Fibroblast of mammary gland (primary cell): ENCODE results near the gene MSH5.

ENCODE experiments used
- DNase-seq: peaks from one replicate; pipeline ENCODE4 v3.0.0-alpha.2; 2010; ENCODE audit warnings: low read depth
- H3K4me3 ChIP-seq: 2 replicates; pipeline ENCODE4 v1.5.1; 2011; ENCODE audit warnings: low read depth, mild to moderate bottlenecking, low read length, moderate library complexity; ENCODE audit not compliant: control insufficient read depth
- TF ChIP-seq, protein P1 (sequence below): conservative IDR thresholded peaks from 2 replicates; pipeline ENCODE4 v1.5.1; 2011; ENCODE audit warnings: low read depth, low read length, inconsistent platforms; ENCODE audit not compliant: control insufficient read depth, insufficient read depth

Gene MSH5

GRCh38 chr6:31765910-31766794 lies 26.3 kb downstream of the MSH5 start:
- DNase-seq = no peak
- TF ChIP-seq, protein P1, sequence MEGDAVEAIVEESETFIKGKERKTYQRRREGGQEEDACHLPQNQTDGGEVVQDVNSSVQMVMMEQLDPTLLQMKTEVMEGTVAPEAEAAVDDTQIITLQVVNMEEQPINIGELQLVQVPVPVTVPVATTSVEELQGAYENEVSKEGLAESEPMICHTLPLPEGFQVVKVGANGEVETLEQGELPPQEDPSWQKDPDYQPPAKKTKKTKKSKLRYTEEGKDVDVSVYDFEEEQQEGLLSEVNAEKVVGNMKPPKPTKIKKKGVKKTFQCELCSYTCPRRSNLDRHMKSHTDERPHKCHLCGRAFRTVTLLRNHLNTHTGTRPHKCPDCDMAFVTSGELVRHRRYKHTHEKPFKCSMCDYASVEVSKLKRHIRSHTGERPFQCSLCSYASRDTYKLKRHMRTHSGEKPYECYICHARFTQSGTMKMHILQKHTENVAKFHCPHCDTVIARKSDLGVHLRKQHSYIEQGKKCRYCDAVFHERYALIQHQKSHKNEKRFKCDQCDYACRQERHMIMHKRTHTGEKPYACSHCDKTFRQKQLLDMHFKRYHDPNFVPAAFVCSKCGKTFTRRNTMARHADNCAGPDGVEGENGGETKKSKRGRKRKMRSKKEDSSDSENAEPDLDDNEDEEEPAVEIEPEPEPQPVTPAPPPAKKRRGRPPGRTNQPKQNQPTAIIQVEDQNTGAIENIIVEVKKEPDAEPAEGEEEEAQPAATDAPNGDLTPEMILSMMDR = no peak
- no peak overlapping the region for H3K4me3 ChIP-seq

- TF ChIP-seq, protein P1 = no peak
- no peak overlapping the region for H3K4me3 ChIP-seq
Measured at GRCh38 chr6:31767096-31767645, 27.4 kb downstream of the MSH5 start.

DNA sequence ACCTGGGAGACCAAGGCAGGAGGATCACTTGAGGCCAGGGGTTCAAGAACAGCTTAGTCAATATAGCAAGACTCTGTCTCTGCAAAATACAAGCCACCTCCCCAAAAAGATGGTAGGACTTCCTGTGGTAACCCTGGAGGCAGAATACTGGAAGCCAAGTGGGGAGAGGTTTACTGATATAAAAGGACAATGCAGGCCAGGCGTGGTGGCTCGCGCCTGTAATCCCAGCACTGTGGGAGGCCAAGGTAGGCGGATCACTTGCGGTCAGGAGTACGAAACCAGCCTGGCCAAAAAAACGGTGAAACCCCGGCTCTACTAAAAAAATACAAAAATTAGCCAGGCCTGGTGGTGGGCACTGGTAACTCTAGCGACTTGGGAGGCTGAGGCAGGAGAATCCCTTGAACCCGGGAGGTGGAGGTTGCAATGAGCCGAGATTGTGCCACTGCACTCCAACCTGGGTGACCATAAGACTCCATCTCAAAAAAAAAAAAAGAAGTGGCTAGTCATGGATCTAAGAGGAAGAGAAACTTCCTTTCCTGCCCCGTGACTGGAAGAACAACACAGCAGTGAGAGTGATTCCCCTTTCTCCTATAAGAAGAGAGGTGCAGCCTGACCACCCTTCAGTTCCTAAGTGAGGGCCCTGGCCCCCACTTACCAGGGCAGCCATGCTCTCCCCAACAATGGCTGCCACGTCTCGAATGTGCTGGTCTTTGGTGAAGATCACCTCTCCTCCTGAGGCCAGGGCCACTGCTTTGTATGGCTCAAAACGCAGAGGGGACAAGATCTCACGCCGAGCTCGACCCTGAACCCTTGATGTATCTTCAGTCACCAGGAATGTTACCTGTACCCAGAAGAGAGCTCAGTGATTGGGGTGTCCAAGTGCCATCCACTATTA lies 28.8 kb downstream of the MSH5 start:
- no peak overlapping the region for H3K4me3 ChIP-seq
- TF ChIP-seq, protein P1 = no peak
- no peak for DNase-seq

More at GRCh38 chr6:31767096-31767645, 27.4 kb downstream of the MSH5 start:
- no peak for DNase-seq

DNA sequence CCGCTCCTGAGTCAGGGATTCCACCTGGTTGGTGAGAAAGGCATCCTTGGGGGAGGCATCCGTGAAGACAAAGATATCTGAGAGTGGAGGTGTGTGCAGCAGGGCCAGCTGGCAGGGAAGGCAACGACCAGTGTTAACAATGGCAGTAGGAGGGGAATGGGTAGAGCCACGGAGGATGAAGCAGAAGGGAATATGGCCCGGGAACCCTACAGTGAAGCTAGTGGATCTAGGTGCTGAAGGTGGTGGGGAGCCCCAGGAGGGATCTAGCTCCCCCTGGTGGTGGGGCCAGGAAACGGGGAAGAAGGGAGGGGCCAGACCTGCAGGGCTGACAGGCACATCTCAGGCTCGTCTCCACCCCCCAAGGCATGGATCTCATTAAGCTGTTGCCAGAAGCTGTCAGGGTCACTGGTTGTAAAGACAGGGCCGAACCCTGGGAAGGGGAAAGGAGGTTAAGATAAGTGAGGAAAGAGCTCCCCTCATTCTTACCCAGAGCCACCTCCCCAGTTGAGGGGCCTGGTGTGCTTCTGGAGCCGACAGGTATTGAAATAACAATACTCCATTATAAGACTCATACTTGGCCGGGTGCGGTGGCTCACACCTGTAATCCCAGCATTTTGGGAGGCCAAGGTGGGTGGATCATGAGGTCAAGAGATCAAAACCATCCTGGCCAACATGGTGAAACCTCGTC lies 30.0 kb downstream of the MSH5 start:
- DNase-seq = peak; percentile 52
- no peak overlapping the region for H3K4me3 ChIP-seq
- TF ChIP-seq, protein P1 = peak; percentile 82

DNA sequence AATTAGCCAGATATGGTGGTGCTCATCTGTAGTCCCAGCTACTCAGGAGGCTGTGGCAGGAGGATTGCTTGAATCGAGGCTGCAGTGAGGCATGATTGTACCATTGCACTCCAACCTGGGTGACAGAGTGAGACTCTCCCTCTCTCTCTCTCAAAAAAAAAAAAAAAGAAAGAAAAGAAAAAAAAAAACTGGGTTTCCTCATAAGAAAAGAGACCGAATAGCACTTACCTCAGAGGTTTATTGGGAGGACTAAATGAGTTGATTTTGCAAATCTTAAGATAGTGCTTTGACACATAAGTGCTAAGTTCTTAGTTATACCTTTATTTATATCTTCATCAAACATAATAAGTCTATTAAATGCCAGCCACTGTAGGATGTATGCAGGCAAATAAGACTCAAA lies 31.1 kb downstream of the MSH5 start:
- no peak for DNase-seq
- TF ChIP-seq, protein P1 = no peak
- H3K4me3 ChIP-seq = no peak overlapping the region

DNA sequence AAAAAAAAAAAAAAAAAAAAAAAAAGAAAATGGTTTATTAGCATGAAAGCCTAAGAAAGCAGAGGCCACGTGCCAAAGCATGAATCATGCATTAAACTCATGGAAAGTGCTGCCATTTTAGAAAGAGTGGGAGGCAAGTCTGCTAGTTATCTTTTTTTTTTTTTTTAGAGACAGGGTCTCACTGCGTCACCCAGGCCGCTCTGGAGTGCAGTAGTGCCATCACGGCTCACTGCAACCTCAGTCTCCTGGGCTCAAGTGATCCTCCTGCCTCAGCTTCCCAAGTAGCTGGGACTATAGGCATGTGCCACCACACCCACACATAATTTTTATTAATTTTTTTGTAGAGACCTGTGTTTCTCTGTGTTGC lies 32.2 kb downstream of the MSH5 start:
- peak; percentile 63 for DNase-seq
- TF ChIP-seq, protein P1 = no peak

More for the DNA sequence above, 32.2 kb downstream of the MSH5 start:
- H3K4me3 ChIP-seq = no peak overlapping the region
